Fibroblast of skin of left biceps (primary cell): ENCODE results near the gene HDAC1.

ENCODE experiments used
- DNase-seq, 2 experiments: peaks; one replicate each; pipeline ENCODE4 v3.0.0-alpha.2; 2013; ENCODE audit warnings: low read depth in 2 of 2

The HDAC1 gene

GRCh38 chr1:32330558-32331151 is 38.8 kb downstream of the HDAC1 start:
- DNase-seq: no peak

- no peak for DNase-seq
Measured at GRCh38 chr1:32331549-32331948, 39.7 kb downstream of the HDAC1 start.

GRCh38 chr1:32332290-32333079 is 40.6 kb downstream of the HDAC1 start:
- DNase-seq: no peak

- DNase-seq: no peak
Measured at GRCh38 chr1:32333251-32333963, 41.5 kb downstream of the HDAC1 start.

- no peak for DNase-seq
Measured at GRCh38 chr1:32334274-32334861, 42.5 kb downstream of the HDAC1 start.

GRCh38 chr1:32334864-32335534 is 43.1 kb downstream of the HDAC1 start:
- DNase-seq: no peak

- no peak for DNase-seq
Measured at GRCh38 chr1:32335535-32335789, 43.6 kb downstream of the HDAC1 start.

- peak; percentile 39 to 46 for DNase-seq
Measured at GRCh38 chr1:32335790-32336590, 44.1 kb downstream of the HDAC1 start, which contains the start of gene MARCKSL1. Gene MARCKSL1 (minus strand): TSS chr1:32336233. CDS start chr1:32336033, 200 bp downstream.

GRCh38 chr1:32336591-32336932 is 44.7 kb downstream of the HDAC1 start:
- no peak for DNase-seq

GRCh38 chr1:32336963-32337675 is 45.2 kb downstream of the HDAC1 start:
- no peak for DNase-seq

GRCh38 chr1:32337855-32338636 is 46.2 kb downstream of the HDAC1 start:
- no peak for DNase-seq

- no peak for DNase-seq
Measured at GRCh38 chr1:32338637-32339145, 46.8 kb downstream of the HDAC1 start.

GRCh38 chr1:32339363-32339978 is 47.6 kb downstream of the HDAC1 start:
- no peak for DNase-seq

- no peak for DNase-seq
Measured at GRCh38 chr1:32341186-32341757, 49.4 kb downstream of the HDAC1 start.

GRCh38 chr1:32341971-32342370 is 50.1 kb downstream of the HDAC1 start:
- no peak for DNase-seq

GRCh38 chr1:32342704-32343103 is 50.8 kb downstream of the HDAC1 start:
- no peak for DNase-seq

- DNase-seq: no peak
Measured at GRCh38 chr1:32345289-32345827, 53.5 kb downstream of the HDAC1 start.

- DNase-seq: no peak
Measured at GRCh38 chr1:32346532-32347157, 54.8 kb downstream of the HDAC1 start.
